Astrocyte (in vitro differentiated cells and primary cell): ENCODE data around the gene TPD52L1. TPM values are rescaled to one million over a fixed set of nuclear protein-coding genes. Genes with fewer than 3 reads are reported as not detected.

Experiments used
- DNase-seq: peaks from one replicate; pipeline ENCODE4 v3.0.0-alpha.2; 2010; ENCODE audit warnings: low read depth
- FAIRE-seq: peaks from 2 replicates; lab custom pipeline; 2011; peaks lifted over from hg19 to GRCh38; lab: Jason Lieb, UNC
- H2AFZ ChIP-seq: 2 replicates; pipeline ENCODE4 v1.6.0; 2012; ENCODE audit warnings: low read depth, low read length, inconsistent platforms
- H3K27ac ChIP-seq: 2 replicates; pipeline ENCODE4 v1.5.1; 2011; ENCODE audit warnings: low read depth, low read length, inconsistent platforms
- H3K27me3 ChIP-seq: 2 replicates; pipeline ENCODE4 v1.6.0; 2011; ENCODE audit warnings: low read length, inconsistent platforms; ENCODE audit not compliant: insufficient read depth
- H3K36me3 ChIP-seq: 2 replicates; pipeline ENCODE4 v1.5.1; 2011; ENCODE audit warnings: low read length, inconsistent platforms; ENCODE audit not compliant: insufficient read depth
- H3K4me1 ChIP-seq: 2 replicates; pipeline ENCODE4 v1.5.1; 2011; ENCODE audit warnings: low read length, inconsistent platforms; ENCODE audit not compliant: insufficient read depth
- H3K4me2 ChIP-seq: 2 replicates; pipeline ENCODE4 v1.6.0; 2012; ENCODE audit warnings: low read length, inconsistent platforms
- H3K4me3 ChIP-seq: 2 replicates; pipeline ENCODE4 v1.5.1; 2011; ENCODE audit warnings: low read depth, mild to moderate bottlenecking, low read length, inconsistent platforms; ENCODE audit not compliant: insufficient read depth
- H3K79me2 ChIP-seq: 2 replicates; pipeline ENCODE4 v1.6.0; 2012; ENCODE audit warnings: mild to moderate bottlenecking, low read length, inconsistent platforms; ENCODE audit not compliant: insufficient read depth
- H3K9ac ChIP-seq: 2 replicates; pipeline ENCODE4 v1.6.0; 2012; ENCODE audit warnings: mild to moderate bottlenecking, low read length, inconsistent platforms
- H3K9me3 ChIP-seq: 2 replicates; pipeline ENCODE4 v1.5.1; 2012; ENCODE audit warnings: low read depth, mild to moderate bottlenecking, low read length, inconsistent platforms; ENCODE audit not compliant: insufficient read depth
- H4K20me1 ChIP-seq: 2 replicates; pipeline ENCODE4 v1.6.0; 2012; ENCODE audit warnings: low read length, inconsistent platforms; ENCODE audit not compliant: insufficient read depth
- H3K27ac Mint-ChIP-seq: one replicate; pipeline ENCODE4 v1.8.0; 2021; ENCODE audit warnings: mild to moderate bottlenecking, mixed read lengths; ENCODE audit not compliant: unreplicated experiment
- H3K27me3 Mint-ChIP-seq: one replicate; pipeline ENCODE4 v1.8.0; 2021; ENCODE audit warnings: low read depth, mixed read lengths; ENCODE audit not compliant: unreplicated experiment
- H3K36me3 Mint-ChIP-seq: one replicate; pipeline ENCODE4 v1.8.0; 2021; ENCODE audit warnings: low read depth, mixed read lengths; ENCODE audit not compliant: unreplicated experiment
- H3K4me1 Mint-ChIP-seq: one replicate; pipeline ENCODE4 v1.8.0; 2021; ENCODE audit warnings: low read depth, mixed read lengths; ENCODE audit not compliant: unreplicated experiment
- H3K4me3 Mint-ChIP-seq: one replicate; pipeline ENCODE4 v1.8.0; 2021; ENCODE audit warnings: mild to moderate bottlenecking, moderate library complexity, mixed read lengths; ENCODE audit not compliant: unreplicated experiment
- H3K9me3 Mint-ChIP-seq: one replicate; pipeline ENCODE4 v1.8.0; 2021; ENCODE audit warnings: mild to moderate bottlenecking, mixed read lengths; ENCODE audit not compliant: unreplicated experiment
- CTCF ChIP-seq: IDR thresholded peaks from 2 replicates; pipeline ENCODE4 v1.5.1; 2011; ENCODE audit warnings: low read depth, mild to moderate bottlenecking, inconsistent platforms, low read length, moderate library complexity; ENCODE audit not compliant: insufficient read depth
- EZH2 ChIP-seq: IDR thresholded peaks from 2 replicates; pipeline ENCODE4 v1.6.1; 2012; ENCODE audit warnings: mild to moderate bottlenecking, low read length, inconsistent platforms; ENCODE audit not compliant: insufficient read depth
- total RNA-seq: library from RNA; stranded (reverse); gene quantifications from 2 replicates; pipeline ENCODE4 v1.2.1, GENCODE V29; 2021

The TPD52L1 gene
- total RNA-seq, 1 donor from 2014 or later: 32.8 TPM

- peaks cover 40% of the 10 kb centered on the region for H3K9me3 Mint-ChIP-seq
- H3K9me3 ChIP-seq: peaks cover 13% of the 10 kb centered on the region
- H2AFZ ChIP-seq: no peak overlapping the region
- no peak overlapping the region for H3K4me2 ChIP-seq
- no peaks in the 10 kb centered on the region for H3K27me3 Mint-ChIP-seq
- H3K27ac Mint-ChIP-seq: no peak overlapping the region
- H3K27ac ChIP-seq: no peak overlapping the region
- H3K4me1 ChIP-seq: no peaks in the 10 kb centered on the region
- H3K27me3 ChIP-seq: no peaks in the 10 kb centered on the region
- H3K4me1 Mint-ChIP-seq: no peaks in the 10 kb centered on the region
- H3K4me3 Mint-ChIP-seq: no peak overlapping the region
- TF ChIP-seq EZH2: no peak
- no peak overlapping the region for H3K9ac ChIP-seq
- peak; percentile 17 for FAIRE-seq
- H3K36me3 ChIP-seq: no peaks in the 10 kb centered on the region
- H3K36me3 Mint-ChIP-seq: peaks cover 12% of the 10 kb centered on the region
- no peaks in the 10 kb centered on the region for H4K20me1 ChIP-seq
- no peaks in the 10 kb centered on the region for H3K79me2 ChIP-seq
- H3K4me3 ChIP-seq: no peak overlapping the region
- DNase-seq: no peak
These were observed 42.2 kb upstream of the TPD52L1 start for GRCh38 chr6:125111219-125111983.

DNA sequence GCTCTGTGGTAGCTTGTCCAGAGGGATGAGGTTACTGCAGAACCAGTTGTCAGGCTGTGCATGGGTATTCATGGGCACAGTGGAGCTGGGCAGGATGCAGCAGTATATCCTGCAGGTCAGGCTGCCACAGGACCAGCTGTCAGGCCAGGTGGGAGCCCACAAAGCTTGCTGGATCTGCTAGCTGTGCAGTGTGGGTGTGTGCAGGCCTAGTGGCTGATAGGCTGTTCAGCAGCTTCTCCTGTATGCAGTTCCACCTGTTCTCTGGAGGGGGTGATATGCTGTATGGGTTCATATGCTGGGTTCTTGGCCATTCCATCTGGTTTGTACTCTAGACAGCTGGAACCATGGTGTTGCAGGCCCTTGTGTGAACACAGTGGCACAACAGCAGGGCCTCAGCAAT is 40.6 kb upstream of the TPD52L1 start:
- Mint-ChIP-seq H3K27me3 (no peaks in the 10 kb centered on the region), H3K4me1 (no peaks in the 10 kb centered on the region), H3K27ac (no peak overlapping the region), H3K4me3 (no peak overlapping the region), H3K36me3 (peaks cover 12% of the 10 kb centered on the region), H3K9me3 (peaks cover 37% of the 10 kb centered on the region)
- Histone ChIP-seq H3K9ac (no peak overlapping the region), H3K9me3 (peaks cover 13% of the 10 kb centered on the region), H4K20me1 (no peaks in the 10 kb centered on the region), H3K4me2 (no peak overlapping the region), H3K4me1 (no peaks in the 10 kb centered on the region), H2AFZ (no peak overlapping the region), H3K4me3 (no peak overlapping the region), H3K36me3 (no peaks in the 10 kb centered on the region), H3K27ac (no peak overlapping the region), H3K27me3 (no peaks in the 10 kb centered on the region), H3K79me2 (no peaks in the 10 kb centered on the region)
- DNase-seq: no peak
- no peak for FAIRE-seq
- TF ChIP-seq CTCF (no peak), EZH2 (no peak)

GRCh38 chr6:125114248-125114858 is 39.2 kb upstream of the TPD52L1 start:
- Mint-ChIP-seq H3K4me1 (no peaks in the 10 kb centered on the region), H3K27ac (no peak overlapping the region), H3K4me3 (no peak overlapping the region), H3K36me3 (peaks cover 9% of the 10 kb centered on the region), H3K27me3 (no peaks in the 10 kb centered on the region), H3K9me3 (peaks cover 26% of the 10 kb centered on the region)
- no peak overlapping the region for H3K27ac ChIP-seq
- no peak overlapping the region for H3K4me2 ChIP-seq
- no peak overlapping the region for H2AFZ ChIP-seq
- no peaks in the 10 kb centered on the region for H3K4me1 ChIP-seq
- FAIRE-seq: no peak
- no peaks in the 10 kb centered on the region for H3K36me3 ChIP-seq
- H3K9ac ChIP-seq: no peak overlapping the region
- TF ChIP-seq EZH2 (no peak), CTCF (peak; percentile 78)
- H3K4me3 ChIP-seq: no peak overlapping the region
- peaks cover 13% of the 10 kb centered on the region for H3K9me3 ChIP-seq
- no peaks in the 10 kb centered on the region for H3K79me2 ChIP-seq
- no peaks in the 10 kb centered on the region for H3K27me3 ChIP-seq
- H4K20me1 ChIP-seq: no peaks in the 10 kb centered on the region
- DNase-seq: no peak
